ENCODE results near the gene ARPP19. TPM values are rescaled to one million over a fixed set of nuclear protein-coding genes. Genes with fewer than 3 reads are reported as not detected.

Gene ARPP19
- total and polyA plus RNA-seq, 2 of the 4 experiments (the other 2 are of a cell fraction) = 33.4 to 65.2 TPM

GRCh38 chr15:52552303-52552702, 16.5 kb downstream of the ARPP19 start:
- Histone ChIP-seq H4K8ac (ENCODE audit: low read depth in 2 of 2, low read length in 2 of 2) (no peak overlapping the region), H3K4ac (ENCODE audit: low read depth, low read length) (no peak overlapping the region), H4K20me1 (ENCODE audit: insufficient read depth, low read length) (peaks cover 10% of the 10 kb centered on the region; the same call in 1 of the 2 replicates), H2BK120ac (ENCODE audit: low read depth, low read length) (no peak overlapping the region), H2BK15ac (ENCODE audit: low read depth, low read length) (no peak overlapping the region), H2AK9ac (replicated peaks; ENCODE audit: low read depth, low read length, poor library complexity) (no peak overlapping the region), H2AK5ac (ENCODE audit: low read depth, low read length) (no peak overlapping the region), H2BK5ac (ENCODE audit: low read depth, low read length, poor library complexity, severe bottlenecking) (no peak overlapping the region), H4K5ac (ENCODE audit: low read depth, low read length) (no peak overlapping the region), H3K9me1 (ENCODE audit: insufficient read depth, low read length) (peaks cover 6% of the 10 kb centered on the region), H3K23ac (ENCODE audit: low read depth, low read length) (no peak overlapping the region), H3K9ac (ENCODE audit: low read depth, low read length) (no peak overlapping the region), H3K56ac (ENCODE audit: extremely low read depth, insufficient read depth, low read length) (no peak overlapping the region), H2AFZ (replicated peaks; ENCODE audit: low read length, poor library complexity) (no peak overlapping the region), H3K27me3 (ENCODE audit: control insufficient read depth, insufficient read depth, low read length) (no peaks in the 10 kb centered on the region), H3K4me2 (ENCODE audit: low read depth, low read length) (no peak overlapping the region), H3K4me3 (ENCODE audit: insufficient read depth, low read depth, low read length) (no peak overlapping the region), H3K36me3 (ENCODE audit: control insufficient read depth, insufficient read depth, low read length) (peaks cover 13% of the 10 kb centered on the region), H2BK20ac (ENCODE audit: low read depth, low read length) (no peak overlapping the region), H4K91ac (ENCODE audit: insufficient read depth, low read depth, low read length) (no peak overlapping the region), H3K79me1 (ENCODE audit: low read depth in 1 of 2, low read length in 2 of 2) (peaks cover 19 to 39% of the 10 kb centered on the region in 2 experiments), H3K4me1 (ENCODE audit: control insufficient read depth, insufficient read depth, low read length) (no peaks in the 10 kb centered on the region), H3K14ac (replicated peaks; ENCODE audit: low read depth, low read length) (no peak overlapping the region), H3K27ac (ENCODE audit: insufficient read depth, low read length) (no peak overlapping the region), H3K18ac (ENCODE audit: low read depth, low read length) (no peak overlapping the region), H3K9me3 (ENCODE audit: control insufficient read depth, insufficient read depth, low read length) (no peaks in the 10 kb centered on the region)
- CTCF ChIA-PET = interaction anchor here (0.6 to 1.2 kb wide), 2 partner anchors 10 to 156 kb away, joined by 4 to 6 read pairs; no protein-coding TSS in a partner anchor
- TF ChIP-seq MAZ (IDR thresholded peaks at IDR 0.05; ENCODE audit: borderline replicate concordance, low read depth, low read length) (no peak), CEBPB (IDR thresholded peaks at IDR 0.05; ENCODE audit: low read depth, low read length) (no peak), MAFK (IDR thresholded peaks at IDR 0.05; ENCODE audit: low read depth, low read length) (no peak), RAD21 (IDR thresholded peaks at IDR 0.05; ENCODE audit: low read length) (no peak), RCOR1 (IDR thresholded peaks at IDR 0.05; ENCODE audit: insufficient replicate concordance, low read length) (no peak), NFE2L2 (IDR thresholded peaks at IDR 0.05; ENCODE audit: low read depth, low read length) (no peak), SMC3 (IDR thresholded peaks at IDR 0.05; ENCODE audit: low read depth, low read length) (no peak), BHLHE40 (IDR thresholded peaks at IDR 0.05; ENCODE audit: low read depth, low read length) (no peak), CTCF (conservative IDR thresholded peaks at IDR 0.05; ENCODE audit: low read depth, low read length) (no peak), CHD1 (IDR thresholded peaks at IDR 0.05; ENCODE audit: low read depth, low read length) (no peak)
- TF ChIP-seq, protein P1, sequence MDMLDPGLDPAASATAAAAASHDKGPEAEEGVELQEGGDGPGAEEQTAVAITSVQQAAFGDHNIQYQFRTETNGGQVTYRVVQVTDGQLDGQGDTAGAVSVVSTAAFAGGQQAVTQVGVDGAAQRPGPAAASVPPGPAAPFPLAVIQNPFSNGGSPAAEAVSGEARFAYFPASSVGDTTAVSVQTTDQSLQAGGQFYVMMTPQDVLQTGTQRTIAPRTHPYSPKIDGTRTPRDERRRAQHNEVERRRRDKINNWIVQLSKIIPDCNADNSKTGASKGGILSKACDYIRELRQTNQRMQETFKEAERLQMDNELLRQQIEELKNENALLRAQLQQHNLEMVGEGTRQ (IDR thresholded peaks at IDR 0.05; ENCODE audit: low read depth, low read length) = no peak
- TF ChIP-seq, protein P2, sequence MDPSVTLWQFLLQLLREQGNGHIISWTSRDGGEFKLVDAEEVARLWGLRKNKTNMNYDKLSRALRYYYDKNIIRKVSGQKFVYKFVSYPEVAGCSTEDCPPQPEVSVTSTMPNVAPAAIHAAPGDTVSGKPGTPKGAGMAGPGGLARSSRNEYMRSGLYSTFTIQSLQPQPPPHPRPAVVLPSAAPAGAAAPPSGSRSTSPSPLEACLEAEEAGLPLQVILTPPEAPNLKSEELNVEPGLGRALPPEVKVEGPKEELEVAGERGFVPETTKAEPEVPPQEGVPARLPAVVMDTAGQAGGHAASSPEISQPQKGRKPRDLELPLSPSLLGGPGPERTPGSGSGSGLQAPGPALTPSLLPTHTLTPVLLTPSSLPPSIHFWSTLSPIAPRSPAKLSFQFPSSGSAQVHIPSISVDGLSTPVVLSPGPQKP (IDR thresholded peaks at IDR 0.05; ENCODE audit: borderline replicate concordance, low read depth, low read length) = no peak
- no peak for ATAC-seq (ENCODE audit: low read depth)
- intact Hi-C loops (cut with micrococcal nuclease) = no loop called here
- dilution Hi-C loops (cut with HindIII; ENCODE audit: low sequenced_read_pairs, unreplicated experiment) = no loop called here
- no CpG with 5 or more reads among the region's 2 CpGs for WGBS, 2 experiments (ENCODE audit: extremely low coverage in 2 of 2, insufficient read length in 1 of 2)
- BruUV-seq (replicated peaks) = no TSS peak
- in situ Hi-C loops (cut with MboI; ENCODE audit: low sequenced_read_pairs) = no loop called here
- DNase-seq = no peak
- POLR2A ChIA-PET (ENCODE audit: unreplicated experiment) = no interaction called here

Measured in IMR-90 (cell line).